Transverse colon (tissue), 4 donors: Measurements from ENCODE around the gene KRT1. TPM values are rescaled to one million over a fixed set of nuclear protein-coding genes. Genes with fewer than 3 reads are reported as not detected.

Experiments
- DNase-seq: peaks from one replicate; pipeline ENCODE4 v3.0.0-alpha.2; 2019
- H3K27ac ChIP-seq, 4 donors: fragments of 200-600 bp; sonication (generic); 2 replicates each; pipeline ENCODE4 v1.5.1; 2016 to 2018; ENCODE audit warnings: inconsistent platforms in 4 of 4
- H3K27me3 ChIP-seq: fragments of 200-600 bp; sonication (generic); 2 replicates; pipeline ENCODE4 v1.5.1; 2017; ENCODE audit warnings: inconsistent platforms
- H3K36me3 ChIP-seq, 4 donors: fragments of 200-600 bp; sonication (generic); 2 replicates each; pipeline ENCODE4 v1.5.1; 2017 to 2019; ENCODE audit warnings: inconsistent platforms in 4 of 4
- H3K4me1 ChIP-seq, 4 donors: fragments of 200-600 bp; sonication (generic); 2 replicates each; pipeline ENCODE4 v1.5.1; 2017 to 2020; ENCODE audit warnings: inconsistent platforms in 4 of 4
- H3K4me3 ChIP-seq, 4 donors: fragments of 200-600 bp; sonication (generic); 1 replicate in 1 of 4; 2 replicates in 3 of 4; pipeline versions ENCODE4 v1.5.1 to v1.6.1; 2017 to 2019; ENCODE audit warnings: inconsistent platforms in 4 of 4
- H3K9me3 ChIP-seq, 2 donors: fragments of 200-600 bp; sonication (generic); 2 replicates each; pipeline ENCODE4 v1.5.1; 2017 to 2019; ENCODE audit warnings: inconsistent platforms in 2 of 2
- CTCF ChIP-seq, 5 experiments: fragments of 200-600 bp in 3 of 5; fragments of 450-650 bp in 2 of 5; sonication (generic) in 3 of 5; IDR thresholded peaks; 1 replicate in 2 of 5; 2 replicates in 3 of 5; pipeline ENCODE4 v1.5.1; 2016 to 2017; ENCODE audit warnings: antibody characterized with exemption in 5 of 5, inconsistent platforms in 3 of 5, mild to moderate bottlenecking in 2 of 5, moderate library complexity in 1 of 5
- EP300 ChIP-seq: sonication (generic); formaldehyde crosslinking; IDR thresholded peaks from one replicate; pipeline ENCODE4 v1.6.1; 2017; ENCODE audit warnings: antibody characterized with exemption, low read depth
- POLR2A ChIP-seq: fragments of 450-650 bp; IDR thresholded peaks from one replicate; pipeline ENCODE4 v1.6.1; 2016; ENCODE audit warnings: antibody characterized with exemption, mild to moderate bottlenecking, moderate library complexity
- POLR2AphosphoS5 ChIP-seq, 3 donors: sonication (generic); formaldehyde crosslinking; IDR thresholded peaks; one replicate each; pipeline ENCODE4 v1.6.1; 2016; ENCODE audit warnings: antibody characterized with exemption in 3 of 3
- WGBS, 2 donors: methylation state at CpG; one replicate each; pipeline ENCODE4 v1.1.5; 2018; ENCODE audit warnings: low coverage in 1 of 2; 5-methylcytosine and 5-hydroxymethylcytosine counted together
- in situ Hi-C, 4 donors: fragments of 200-750 bp; cut with MboI; loops; one replicate each; pipeline versions ENCODE4 v1.15.0 to v1.15.1; 2017; ENCODE audit warnings: low sequenced_read_pairs in 3 of 4, low pct_ligation_motif_present in 1 of 4, low pct_unique_long_range_greater_than_20kb in 1 of 4
- intact Hi-C: fragments of 100-400 bp; cut with DNase I; formaldehyde crosslinking; loops from one replicate; pipeline ENCODE4 v1.15.1; 2023; ENCODE audit warnings: low total_unique reads
- total RNA-seq, 4 donors: library from RNA; depleted of rRNA; stranded (reverse); fragments of >200 nt; gene quantifications; one replicate each; pipeline ENCODE4 v1.1.0, GENCODE V29; 2016

The KRT1 gene
- total RNA-seq, 4 donors from 2014 or later = not detected

GRCh38 chr12:52698651-52699340 lies 18.6 kb upstream of the KRT1 start:
- H3K9me3 ChIP-seq = no peaks in the 10 kb centered on the region
- H3K27me3 ChIP-seq = peaks cover 24% of the 10 kb centered on the region
- in situ Hi-C loops = no loop called here
- no peak overlapping the region for H3K27ac ChIP-seq
- no peak overlapping the region for H3K4me3 ChIP-seq
- no peak for TF ChIP-seq CTCF (IDR thresholded peaks at IDR 0.05)
- no peak for DNase-seq
- no peaks in the 10 kb centered on the region for H3K36me3 ChIP-seq
- no peaks in the 10 kb centered on the region for H3K4me1 ChIP-seq
- intact Hi-C loops = no loop called here
- WGBS, 2 donors = 46% methylated on average over 11 of the region's 11 CpGs; no CpG with 5 or more reads in 1 of the 2 donors

GRCh38 chr12:52697058-52697582 lies 16.9 kb upstream of the KRT1 start:
- H3K36me3 ChIP-seq = no peaks in the 10 kb centered on the region
- peaks cover 39% of the 10 kb centered on the region for H3K27me3 ChIP-seq
- no peak for DNase-seq
- in situ Hi-C loops (no loop called here), intact Hi-C loops (no loop called here)
- H3K27ac ChIP-seq = no peak overlapping the region
- WGBS, 2 donors = 38% methylated on average over 2 of the region's 2 CpGs; no CpG with 5 or more reads in 1 of the 2 donors
- no peak for TF ChIP-seq POLR2A
- no peak for TF ChIP-seq POLR2AphosphoS5 (IDR thresholded peaks at IDR 0.05)
- TF ChIP-seq EP300 = no peak
- no peak for TF ChIP-seq CTCF (IDR thresholded peaks at IDR 0.05)
- H3K9me3 ChIP-seq = no peaks in the 10 kb centered on the region
- no peak overlapping the region for H3K4me3 ChIP-seq
- H3K4me1 ChIP-seq = no peaks in the 10 kb centered on the region

- no peak for TF ChIP-seq EP300
- TF ChIP-seq POLR2A = no peak
- TF ChIP-seq CTCF (IDR thresholded peaks at IDR 0.05) = no peak
- TF ChIP-seq POLR2AphosphoS5 (IDR thresholded peaks at IDR 0.05) = no peak
- DNase-seq = no peak
- Histone ChIP-seq H3K36me3 (no peaks in the 10 kb centered on the region), H3K4me3 (no peak overlapping the region), H3K9me3 (no peaks in the 10 kb centered on the region), H3K27me3 (peaks cover 45% of the 10 kb centered on the region), H3K4me1 (no peaks in the 10 kb centered on the region), H3K27ac (no peak overlapping the region)
- intact Hi-C loops (no loop called here), in situ Hi-C loops (no loop called here)
- WGBS, 2 donors = 50 to 51% methylated on average over 3 of the region's 3 CpGs
These were observed 16.4 kb upstream of the KRT1 start for GRCh38 chr12:52696588-52696987.

- Histone ChIP-seq H3K4me1 (peaks cover 0 to 11% (median 8%) of the 10 kb centered on the region in 4 donors), H3K4me3 (no peak overlapping the region), H3K36me3 (no peaks in the 10 kb centered on the region), H3K27me3 (peaks cover 59% of the 10 kb centered on the region), H3K27ac (no peak overlapping the region), H3K9me3 (no peaks in the 10 kb centered on the region)
- intact Hi-C loops (no loop called here), in situ Hi-C loops (no loop called here)
- no peak for TF ChIP-seq CTCF (IDR thresholded peaks at IDR 0.05)
- no peak for TF ChIP-seq POLR2AphosphoS5 (IDR thresholded peaks at IDR 0.05)
- TF ChIP-seq EP300 = no peak
- TF ChIP-seq POLR2A = no peak
- no peak for DNase-seq
- 82% methylated on average over 3 of the region's 3 CpGs; no CpG with 5 or more reads in 1 of the 2 donors for WGBS, 2 donors
These were observed 14.8 kb upstream of the KRT1 start for GRCh38 chr12:52695039-52695438.
